H9 (cell line): Measurements from ENCODE around the gene SAMMSON. TPM values are rescaled to one million over a fixed set of nuclear protein-coding genes. Genes with fewer than 3 reads are reported as not detected.

Experiments
- DNase-seq: peaks from one replicate; pipeline ENCODE4 v3.0.0-alpha.2; 2017
- H2AFZ ChIP-seq: one replicate; pipeline ENCODE4 v1.6.1; 2013; ENCODE audit warnings: mild to moderate bottlenecking, low read length, control low read depth, moderate library complexity
- H2AK5ac ChIP-seq: 2 replicates; pipeline ENCODE4 v1.6.1; 2013; ENCODE audit warnings: low read length, control low read depth, mixed read lengths; ENCODE audit not compliant: insufficient read length
- H2BK120ac ChIP-seq: one replicate; pipeline ENCODE4 v1.6.1; 2013; ENCODE audit warnings: low read depth, mild to moderate bottlenecking, low read length, control low read depth, inconsistent platforms; ENCODE audit not compliant: poor library complexity, severe bottlenecking
- H2BK12ac ChIP-seq: 2 replicates; pipeline ENCODE4 v1.6.1; 2013; ENCODE audit warnings: low read length, control low read depth, mixed read lengths, low read depth; ENCODE audit not compliant: insufficient read length
- H2BK15ac ChIP-seq: 2 replicates; pipeline ENCODE4 v1.6.1; 2013; ENCODE audit warnings: low read depth, low read length, control low read depth
- H2BK20ac ChIP-seq: one replicate; pipeline ENCODE4 v1.6.1; 2013; ENCODE audit warnings: low read depth, mild to moderate bottlenecking, low read length, control low read depth, inconsistent platforms; ENCODE audit not compliant: poor library complexity, severe bottlenecking
- H2BK5ac ChIP-seq: 2 replicates; pipeline ENCODE4 v1.6.1; 2013; ENCODE audit warnings: low read length, control low read depth, mixed read lengths; ENCODE audit not compliant: insufficient read length
- H3K14ac ChIP-seq: 2 replicates; pipeline ENCODE4 v1.6.1; 2013; ENCODE audit warnings: low read length, control low read depth; ENCODE audit not compliant: insufficient read depth
- H3K18ac ChIP-seq: 2 replicates; pipeline ENCODE4 v1.6.1; 2013; ENCODE audit warnings: low read depth, mild to moderate bottlenecking, mixed read lengths, low read length, control low read depth; ENCODE audit not compliant: insufficient read length
- H3K23ac ChIP-seq: 2 replicates; pipeline ENCODE4 v1.6.1; 2013; ENCODE audit warnings: low read length, control low read depth, mixed read lengths, low read depth; ENCODE audit not compliant: insufficient read length
- H3K23me2 ChIP-seq: 2 replicates; pipeline ENCODE4 v1.6.1; 2013; ENCODE audit warnings: low read depth, mild to moderate bottlenecking, mixed read lengths, low read length, control low read depth; ENCODE audit not compliant: insufficient read length, poor library complexity, severe bottlenecking
- H3K27ac ChIP-seq: 2 replicates; pipeline ENCODE4 v1.5.1; 2013; ENCODE audit warnings: low read length, control low read depth, mixed read lengths, low read depth; ENCODE audit not compliant: insufficient read length
- H3K27me3 ChIP-seq: 2 replicates; pipeline ENCODE4 v1.6.1; 2013; ENCODE audit warnings: low read length, control low read depth, inconsistent platforms; ENCODE audit not compliant: insufficient read depth
- H3K4ac ChIP-seq: 2 replicates; pipeline ENCODE4 v1.6.1; 2013; ENCODE audit warnings: low read depth, mild to moderate bottlenecking, control low read depth, inconsistent platforms, low read length, moderate library complexity
- H3K4me1 ChIP-seq: 2 replicates; pipeline ENCODE4 v1.6.1; 2013; ENCODE audit warnings: low read length, control low read depth, inconsistent platforms; ENCODE audit not compliant: insufficient read depth
- H3K4me2 ChIP-seq: 2 replicates; pipeline ENCODE4 v1.6.1; 2013; ENCODE audit warnings: low read length, control low read depth, mixed read lengths; ENCODE audit not compliant: insufficient read length, insufficient read depth
- H3K56ac ChIP-seq: 2 replicates; pipeline ENCODE4 v1.6.1; 2013; ENCODE audit warnings: low read depth, mild to moderate bottlenecking, mixed read lengths, low read length, control low read depth; ENCODE audit not compliant: insufficient read length
- H3K79me1 ChIP-seq: 2 replicates; pipeline ENCODE4 v1.6.1; 2013; ENCODE audit warnings: low read depth, mild to moderate bottlenecking, moderate library complexity, low read length, control low read depth, inconsistent platforms; ENCODE audit not compliant: insufficient read depth, poor library complexity, severe bottlenecking
- H3K79me2 ChIP-seq: 2 replicates; pipeline ENCODE4 v1.6.1; 2013; ENCODE audit warnings: low read length, control low read depth, inconsistent platforms; ENCODE audit not compliant: insufficient read depth
- H3K9ac ChIP-seq: 2 replicates; pipeline ENCODE4 v1.6.1; 2013; ENCODE audit warnings: low read length, control low read depth, mixed read lengths; ENCODE audit not compliant: insufficient read length; ENCODE audit errors: extremely low read depth
- H3K9me3 ChIP-seq: one replicate; pipeline ENCODE4 v1.6.1; 2013; ENCODE audit warnings: low read depth, low read length, inconsistent platforms; ENCODE audit not compliant: control insufficient read depth
- H3T11ph ChIP-seq: one replicate; pipeline ENCODE4 v1.6.1; 2013; ENCODE audit warnings: mild to moderate bottlenecking, low read length, control low read depth, inconsistent platforms
- H4K20me1 ChIP-seq: one replicate; pipeline ENCODE4 v1.6.1; 2013; ENCODE audit not compliant: control insufficient read depth, insufficient read length, insufficient read depth
- H4K5ac ChIP-seq: 2 replicates; pipeline ENCODE4 v1.6.1; 2013; ENCODE audit warnings: low read depth, mild to moderate bottlenecking, mixed read lengths, low read length, control low read depth; ENCODE audit not compliant: insufficient read length
- H4K8ac ChIP-seq: replicated peaks from 2 replicates; pipeline ENCODE4 v1.6.1; 2013; ENCODE audit warnings: low read length, control low read depth, mixed read lengths, low read depth; ENCODE audit not compliant: insufficient read length
- H4K91ac ChIP-seq: 2 replicates; pipeline ENCODE4 v1.6.1; 2013; ENCODE audit warnings: low read depth, mild to moderate bottlenecking, moderate library complexity, mixed read lengths, low read length, control low read depth; ENCODE audit not compliant: insufficient read length
- H3K27ac Mint-ChIP-seq, 3 experiments: 2 replicates in 2 of 3; 3 replicates in 1 of 3; pipeline ENCODE4 v1.8.0; 2020 to 2021; ENCODE audit warnings: mixed read lengths in 3 of 3, mild to moderate bottlenecking in 1 of 3, moderate library complexity in 1 of 3
- H3K27me3 Mint-ChIP-seq: 2 replicates; pipeline ENCODE4 v1.8.0; 2021; ENCODE audit warnings: low read depth, mild to moderate bottlenecking, moderate library complexity, mixed read lengths
- H3K36me3 Mint-ChIP-seq, 3 experiments: 2 replicates in 2 of 3; 3 replicates in 1 of 3; pipeline ENCODE4 v1.8.0; 2020 to 2021; ENCODE audit warnings: low read depth in 3 of 3, mixed read lengths in 3 of 3; ENCODE audit not compliant: insufficient read depth in 1 of 3
- H3K4me1 Mint-ChIP-seq, 2 experiments: 2 replicates each; pipeline ENCODE4 v1.8.0; 2020; ENCODE audit warnings: mixed read lengths in 2 of 2
- H3K4me3 Mint-ChIP-seq, 2 experiments: 2 replicates in 1 of 2; 3 replicates in 1 of 2; pipeline ENCODE4 v1.8.0; 2020 to 2021; ENCODE audit warnings: mild to moderate bottlenecking in 2 of 2, mixed read lengths in 2 of 2, moderate library complexity in 1 of 2
- H3K9me3 Mint-ChIP-seq, 2 experiments: 2 replicates in 1 of 2; 3 replicates in 1 of 2; pipeline ENCODE4 v1.8.0; 2020; ENCODE audit warnings: mild to moderate bottlenecking in 2 of 2, mixed read lengths in 2 of 2, moderate library complexity in 1 of 2
- CTCF ChIP-seq: fragments of 200-600 bp; sonication (generic); conservative IDR thresholded peaks from 3 replicates; pipeline ENCODE4 v1.8.0; 2021; ENCODE audit warnings: antibody characterized with exemption, mild to moderate bottlenecking
- whole genome bisulfite sequencing: extraction: QIAGEN DNeasy Blood & Tissue Kit; methylation state at CpG from one replicate; pipeline ENCODE4 v1.1.7; 2013; ENCODE audit warnings: missing lambda C conversion rate, low lambda C conversion rate, mixed read lengths; ENCODE audit not compliant: insufficient read length; ENCODE audit errors: extremely low coverage; 5-methylcytosine and 5-hydroxymethylcytosine counted together
- total RNA-seq: library from RNA; stranded (reverse); gene quantifications from 2 replicates; pipeline ENCODE4 v1.2.1, GENCODE V29; 2021

The SAMMSON gene
- total RNA-seq, 1 experiment from 2014 or later: not detected

DNA sequence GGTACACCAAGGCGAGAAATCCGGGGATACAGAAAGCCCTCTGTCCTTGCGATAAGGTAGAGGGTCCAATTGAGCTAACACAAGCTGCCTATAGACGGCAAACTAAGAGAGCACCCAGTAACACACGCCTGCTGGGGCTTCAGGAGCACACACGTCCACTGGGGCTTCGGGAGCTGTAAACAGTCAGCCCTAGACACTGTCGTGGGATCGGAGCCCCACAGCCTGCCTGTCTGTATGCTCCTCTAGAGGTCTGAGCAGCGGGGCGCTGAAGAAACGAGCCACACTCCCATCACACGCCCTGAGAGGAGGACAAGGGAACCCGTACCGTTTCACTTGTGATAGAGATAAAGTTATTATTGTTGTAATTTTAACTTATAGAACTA lies 486 bp downstream of the SAMMSON start:
- H3K23me2 ChIP-seq: no peaks in the 10 kb centered on the region
- no peaks in the 10 kb centered on the region for H3K9me3 Mint-ChIP-seq
- H4K20me1 ChIP-seq: no peaks in the 10 kb centered on the region
- H2BK15ac ChIP-seq: no peak overlapping the region
- no peak overlapping the region for H4K5ac ChIP-seq
- no peak overlapping the region for H3K4ac ChIP-seq
- no peak overlapping the region for H3K18ac ChIP-seq
- no peaks in the 10 kb centered on the region; the same call in 1 of the 2 replicates for H3K27me3 Mint-ChIP-seq
- H3K36me3 Mint-ChIP-seq: no peaks in the 10 kb centered on the region
- H3K27ac Mint-ChIP-seq: no peak overlapping the region
- no peaks in the 10 kb centered on the region for H3K79me1 ChIP-seq
- H3K14ac ChIP-seq: no peak overlapping the region
- no peak overlapping the region for H2BK120ac ChIP-seq
- no peak overlapping the region for H4K91ac ChIP-seq
- H3K27me3 ChIP-seq: no peaks in the 10 kb centered on the region
- no peak overlapping the region for H3K56ac ChIP-seq
- no peak overlapping the region for H3K23ac ChIP-seq
- H3K9ac ChIP-seq: no peak overlapping the region
- no peak overlapping the region for H3K4me3 Mint-ChIP-seq
- H3K9me3 ChIP-seq: no peaks in the 10 kb centered on the region
- H2BK5ac ChIP-seq: no peak overlapping the region
- H2AK5ac ChIP-seq: no peak overlapping the region
- no peak overlapping the region for H2BK12ac ChIP-seq
- TF ChIP-seq CTCF: no peak
- no CpG with 5 or more reads among the region's 15 CpGs for WGBS
- peaks cover 3% of the 10 kb centered on the region; the same call in 1 of the 2 replicates for H3K4me1 ChIP-seq
- peaks cover 14 to 16% of the 10 kb centered on the region in 2 experiments for H3K4me1 Mint-ChIP-seq
- H2BK20ac ChIP-seq: no peak overlapping the region
- H4K8ac ChIP-seq: no peak overlapping the region
- no peak overlapping the region for H3K4me2 ChIP-seq
- no peaks in the 10 kb centered on the region for H3K79me2 ChIP-seq
- no peak overlapping the region for H3K27ac ChIP-seq
- DNase-seq: peak; percentile 28
- no peak overlapping the region for H3T11ph ChIP-seq
- H2AFZ ChIP-seq: no peak overlapping the region
